Measurements from ENCODE around the gene ANKRD45.
"Not testable (repeated sequence)": the region's sequence is repeated elsewhere in the genome, so short reads cannot be mapped to it uniquely, and the experiment has no call there.

The ANKRD45 gene

GRCh38 chr1:173572201-173572873 lies 97.3 kb downstream of the ANKRD45 start:
- DNase-seq (ENCODE audit: low read depth) = no peak

GRCh38 chr1:173570370-173571007 lies 99.2 kb downstream of the ANKRD45 start:
- no peak for DNase-seq (ENCODE audit: low read depth)

DNA sequence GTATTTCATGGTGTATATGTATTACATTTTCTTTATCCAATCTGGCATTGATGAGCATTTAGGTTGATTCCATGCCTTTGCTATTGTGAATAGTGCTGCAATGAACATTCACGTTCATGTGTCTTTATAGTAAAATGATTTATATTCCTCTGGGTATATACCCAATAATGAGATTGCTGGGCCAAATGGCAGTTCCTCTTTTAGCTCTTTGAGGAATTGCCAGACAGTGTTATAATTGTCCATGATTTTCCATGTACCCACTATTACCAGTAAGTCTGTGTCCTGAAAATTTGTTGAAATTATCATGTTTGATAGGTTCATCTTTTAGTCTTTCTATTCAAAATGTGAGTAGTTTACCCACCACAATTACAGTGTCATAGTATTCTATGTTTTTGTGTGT lies 101.2 kb downstream of the ANKRD45 start:
- DNase-seq (ENCODE audit: low read depth) = no peak

- DNase-seq (ENCODE audit: low read depth) = not testable (repeated sequence)
These were observed 105.8 kb downstream of the ANKRD45 start for GRCh38 chr1:173563846-173564245.

DNA sequence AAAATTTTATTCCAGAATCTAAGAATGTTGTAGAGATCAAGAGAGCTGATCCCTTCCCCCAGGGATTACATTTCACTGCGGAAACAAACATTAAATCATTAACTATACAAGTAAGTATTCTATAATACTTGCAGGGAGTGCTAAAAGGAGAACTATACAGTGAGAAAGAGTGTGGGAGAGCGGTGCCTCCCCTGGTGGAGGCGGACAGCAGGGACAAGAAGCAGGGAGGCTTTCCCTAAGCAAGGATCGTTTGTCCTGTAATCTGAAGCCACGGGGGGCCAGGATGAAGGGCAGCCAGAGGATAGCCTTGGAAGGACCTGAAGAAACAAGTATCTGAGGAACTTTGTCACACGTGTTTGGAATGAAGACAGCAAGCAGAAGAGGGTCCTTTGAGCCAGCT lies 106.8 kb downstream of the ANKRD45 start:
- no peak for DNase-seq (ENCODE audit: low read depth)

DNA sequence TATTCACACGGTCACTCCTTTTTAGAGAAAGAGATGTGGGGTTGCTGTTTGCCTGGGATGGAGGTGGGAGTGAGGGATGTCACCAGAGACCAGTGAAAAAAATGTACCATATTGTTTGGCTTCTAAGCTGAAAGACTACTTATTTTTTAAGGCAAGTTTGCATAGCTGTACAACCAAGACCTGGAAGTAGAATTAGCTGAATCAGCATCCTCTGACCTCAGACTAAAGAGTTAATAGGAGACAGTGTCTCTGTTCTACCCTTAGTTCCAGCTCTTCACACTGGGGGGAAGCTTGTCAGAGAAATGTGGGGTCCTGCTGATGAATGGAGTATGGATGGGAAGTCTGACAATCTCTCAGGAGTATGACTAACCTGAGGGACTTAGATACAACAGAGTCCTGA lies 108.4 kb downstream of the ANKRD45 start:
- DNase-seq (ENCODE audit: low read depth) = no peak

GRCh38 chr1:173560285-173560880 lies 109.3 kb downstream of the ANKRD45 start:
- DNase-seq (ENCODE audit: low read depth) = no peak

Measured in stromal cell of bone marrow (primary cell).